ENCODE data around the gene KDM8.
"Not testable (repeated sequence)": the region's sequence is repeated elsewhere in the genome, so short reads cannot be mapped to it uniquely, and the experiment has no call there.

Gene KDM8

DNA sequence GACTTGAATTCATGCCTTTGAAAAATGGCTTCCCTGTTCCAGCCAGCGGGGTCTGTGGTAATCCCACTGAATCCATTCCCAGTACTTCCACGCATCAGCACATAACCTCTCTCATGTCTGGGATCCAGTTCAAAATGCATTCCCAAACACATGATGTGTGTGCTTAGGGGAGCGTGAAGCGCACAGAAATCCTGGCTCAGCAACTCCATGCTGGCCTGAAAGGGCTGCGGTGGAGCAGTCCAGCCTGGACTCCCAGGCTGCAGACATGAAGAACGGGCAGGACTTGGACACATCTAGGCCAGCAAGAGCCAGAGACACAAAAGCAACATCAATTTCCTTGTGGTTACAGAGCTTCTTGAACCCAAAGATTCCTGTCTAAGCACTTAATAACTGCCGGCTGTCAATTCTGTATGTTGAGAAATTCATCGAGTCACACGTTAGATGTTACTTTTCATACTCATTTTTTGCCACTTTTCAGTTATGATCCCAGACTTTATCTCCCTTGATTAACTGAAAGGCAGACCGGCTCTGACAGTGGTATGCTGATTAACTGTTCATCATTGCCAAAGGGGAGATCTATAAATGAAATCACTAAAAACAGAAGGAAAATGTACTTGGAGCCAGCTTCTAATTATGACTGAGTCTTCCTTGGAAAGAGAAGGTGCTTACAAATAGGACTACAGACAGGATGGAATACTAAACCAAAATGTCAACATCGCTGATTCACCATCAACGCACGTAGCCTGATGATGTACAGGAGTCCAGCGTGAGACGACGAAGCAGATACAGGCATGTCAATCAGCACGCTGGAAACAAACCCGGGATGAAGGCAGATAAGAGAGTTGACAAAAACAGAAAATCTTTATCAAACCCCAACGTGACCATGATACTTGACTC lies 42.2 kb downstream of the KDM8 start:
- Histone ChIP-seq H3K4me3 (ENCODE audit: extremely low read depth, insufficient read depth, low read length, poor library complexity, severe bottlenecking) (no peak overlapping the region), H3K27ac (ENCODE audit: low read depth, low read length, severe bottlenecking) (peak overlapping the region; percentile 13), H3K9me3 (ENCODE audit: control insufficient read depth, low read length) (no peaks in the 10 kb centered on the region), H3K4me1 (ENCODE audit: control insufficient read depth, insufficient read depth, low read length, poor library complexity, severe bottlenecking) (peaks cover 22% of the 10 kb centered on the region), H3K36me3 (ENCODE audit: control insufficient read depth, insufficient read depth, low read length) (no peaks in the 10 kb centered on the region)
- WGBS, 2 experiments (ENCODE audit: insufficient coverage in 2 of 2), result 93 to 95% methylated on average over 16 to 18 of the region's 19 CpGs

DNA sequence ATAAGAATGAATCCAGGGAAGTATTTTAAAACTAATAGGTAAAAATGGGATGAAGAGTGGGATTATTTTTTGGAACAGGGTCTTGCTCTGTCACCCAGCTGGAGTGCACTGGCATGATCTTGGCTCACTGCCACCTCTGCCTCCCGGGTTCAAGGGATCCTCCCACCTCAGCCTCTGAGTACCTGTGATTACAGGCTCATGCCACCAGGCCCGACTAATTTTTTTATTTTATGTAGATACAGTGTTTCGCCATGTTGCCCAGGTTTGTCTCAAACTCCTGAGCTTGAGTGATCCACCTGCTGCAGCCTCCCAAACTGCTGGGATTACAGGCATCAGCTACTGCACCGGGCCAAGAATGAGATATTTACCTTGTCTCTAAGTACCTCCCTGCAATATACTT lies 43.1 kb downstream of the KDM8 start:
- peaks cover 18% of the 10 kb centered on the region for H3K4me1 ChIP-seq (ENCODE audit: control insufficient read depth, insufficient read depth, low read length, poor library complexity, severe bottlenecking)
- no peaks in the 10 kb centered on the region for H3K9me3 ChIP-seq (ENCODE audit: control insufficient read depth, low read length)
- no peak overlapping the region for H3K4me3 ChIP-seq (ENCODE audit: extremely low read depth, insufficient read depth, low read length, poor library complexity, severe bottlenecking)
- 90% methylated on average over 3 of the region's 4 CpGs; no CpG with 5 or more reads in 1 of the 2 experiments for WGBS, 2 experiments (ENCODE audit: insufficient coverage in 2 of 2)
- no peak overlapping the region for H3K27ac ChIP-seq (ENCODE audit: low read depth, low read length, severe bottlenecking)
- H3K36me3 ChIP-seq (ENCODE audit: control insufficient read depth, insufficient read depth, low read length), result no peaks in the 10 kb centered on the region

DNA sequence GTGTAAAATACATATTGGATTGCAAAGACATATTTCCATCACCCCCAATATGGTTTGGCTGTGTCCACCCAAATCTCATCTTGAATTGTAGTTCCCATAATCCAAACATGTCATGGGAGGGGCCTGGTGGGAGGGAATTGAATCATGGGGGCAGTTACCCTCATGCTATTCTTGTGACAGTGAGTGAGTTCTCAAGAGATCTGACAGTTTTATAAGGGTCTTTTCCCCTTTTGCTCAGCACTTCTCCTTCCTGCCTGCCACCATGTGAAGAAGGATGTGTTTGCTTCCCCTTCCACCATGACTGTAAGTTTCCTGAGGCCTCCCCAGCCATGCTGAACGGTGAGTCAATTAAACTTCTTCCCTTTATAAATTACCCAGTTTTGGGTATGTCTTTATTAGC lies 43.8 kb downstream of the KDM8 start:
- not testable (repeated sequence) for H3K4me3 ChIP-seq (ENCODE audit: extremely low read depth, insufficient read depth, low read length, poor library complexity, severe bottlenecking); H3K9me3 ChIP-seq (ENCODE audit: control insufficient read depth, low read length); H3K27ac ChIP-seq (ENCODE audit: low read depth, low read length, severe bottlenecking); H3K36me3 ChIP-seq (ENCODE audit: control insufficient read depth, insufficient read depth, low read length)
- no CpG with 5 or more reads among the region's 1 CpG for WGBS, 2 experiments (ENCODE audit: insufficient coverage in 2 of 2)
- peaks cover 12% of the 10 kb centered on the region for H3K4me1 ChIP-seq (ENCODE audit: control insufficient read depth, insufficient read depth, low read length, poor library complexity, severe bottlenecking)

DNA sequence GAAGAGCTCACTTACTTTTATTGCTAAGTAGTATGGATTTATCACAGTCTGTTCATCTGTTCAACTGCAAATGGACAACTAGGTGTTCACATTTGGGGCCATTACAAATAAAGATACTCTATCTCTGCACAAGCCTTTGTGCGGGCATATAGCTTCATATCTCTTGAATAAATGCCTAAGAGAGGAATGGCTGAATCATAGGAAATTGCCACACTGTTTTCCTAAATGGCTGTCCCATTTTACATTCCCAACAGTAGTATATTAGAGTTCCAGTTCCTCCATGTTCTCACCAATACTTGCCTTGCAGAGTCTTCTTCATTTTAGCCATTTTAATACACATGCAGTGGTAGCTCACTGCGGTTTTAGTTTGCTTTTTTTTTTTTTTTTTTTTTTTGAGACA lies 44.7 kb downstream of the KDM8 start:
- Histone ChIP-seq H3K36me3 (ENCODE audit: control insufficient read depth, insufficient read depth, low read length) (no peaks in the 10 kb centered on the region), H3K27ac (ENCODE audit: low read depth, low read length, severe bottlenecking) (no peak overlapping the region), H3K4me1 (ENCODE audit: control insufficient read depth, insufficient read depth, low read length, poor library complexity, severe bottlenecking) (peaks cover 5% of the 10 kb centered on the region), H3K4me3 (ENCODE audit: extremely low read depth, insufficient read depth, low read length, poor library complexity, severe bottlenecking) (no peak overlapping the region), H3K9me3 (ENCODE audit: control insufficient read depth, low read length) (no peaks in the 10 kb centered on the region)
- 72% methylated on average over 2 of the region's 2 CpGs; no CpG with 5 or more reads in 1 of the 2 experiments for WGBS, 2 experiments (ENCODE audit: insufficient coverage in 2 of 2)

GRCh38 chr16:27248886-27249285 lies 45.6 kb downstream of the KDM8 start:
- H3K9me3 ChIP-seq (ENCODE audit: control insufficient read depth, low read length); H3K36me3 ChIP-seq (ENCODE audit: control insufficient read depth, insufficient read depth, low read length); H3K4me3 ChIP-seq (ENCODE audit: extremely low read depth, insufficient read depth, low read length, poor library complexity, severe bottlenecking); H3K27ac ChIP-seq (ENCODE audit: low read depth, low read length, severe bottlenecking): not testable (repeated sequence)
- H3K4me1 ChIP-seq (ENCODE audit: control insufficient read depth, insufficient read depth, low read length, poor library complexity, severe bottlenecking), result peaks cover 10% of the 10 kb centered on the region
- 96 to 100% methylated on average over 2 of the region's 4 CpGs for WGBS, 2 experiments (ENCODE audit: insufficient coverage in 2 of 2)

DNA sequence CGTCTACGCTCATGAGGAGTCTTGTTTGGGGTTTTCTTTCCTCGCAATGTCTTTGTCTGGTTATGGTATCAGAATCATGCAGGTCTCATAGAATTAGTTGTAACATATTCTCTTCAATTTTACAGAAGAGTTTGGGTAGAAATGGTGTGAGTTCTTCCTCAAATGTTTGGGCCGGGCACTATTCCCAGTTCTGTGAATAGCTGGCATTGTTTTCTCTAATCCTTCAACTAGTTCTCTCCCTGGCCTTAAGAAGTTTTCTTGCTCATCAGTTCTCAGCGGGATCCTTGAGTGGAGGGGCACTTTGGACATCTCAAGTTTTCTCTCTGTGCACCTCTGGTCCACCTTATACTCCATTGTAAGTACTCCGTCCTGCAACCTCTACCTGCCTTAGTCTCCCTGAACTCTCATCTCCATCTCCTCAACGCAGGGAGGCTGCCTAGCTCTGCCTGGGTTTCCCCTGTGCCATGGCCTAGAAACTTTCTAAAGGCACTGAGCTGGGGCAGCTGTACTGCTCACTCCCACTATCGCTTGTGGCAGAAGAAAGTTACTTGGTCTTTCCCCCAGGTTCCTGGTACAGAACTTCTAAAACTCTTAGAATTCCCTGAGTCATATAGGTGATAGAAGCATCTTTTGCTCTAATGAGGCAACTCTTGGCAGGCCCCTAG lies 48.3 kb downstream of the KDM8 start:
- Histone ChIP-seq H3K9me3 (ENCODE audit: control insufficient read depth, low read length) (no peaks in the 10 kb centered on the region), H3K4me3 (ENCODE audit: extremely low read depth, insufficient read depth, low read length, poor library complexity, severe bottlenecking) (no peak overlapping the region), H3K36me3 (ENCODE audit: control insufficient read depth, insufficient read depth, low read length) (no peaks in the 10 kb centered on the region), H3K4me1 (ENCODE audit: control insufficient read depth, insufficient read depth, low read length, poor library complexity, severe bottlenecking) (peaks cover 15% of the 10 kb centered on the region), H3K27ac (ENCODE audit: low read depth, low read length, severe bottlenecking) (no peak overlapping the region)
- WGBS, 2 experiments (ENCODE audit: insufficient coverage in 2 of 2), result 84 to 97% methylated on average over 3 to 5 of the region's 8 CpGs

- WGBS, 2 experiments (ENCODE audit: insufficient coverage in 2 of 2), result 96 to 100% methylated on average over 3 of the region's 6 CpGs
- Histone ChIP-seq H3K4me3 (ENCODE audit: extremely low read depth, insufficient read depth, low read length, poor library complexity, severe bottlenecking) (no peak overlapping the region), H3K27ac (ENCODE audit: low read depth, low read length, severe bottlenecking) (no peak overlapping the region), H3K9me3 (ENCODE audit: control insufficient read depth, low read length) (no peaks in the 10 kb centered on the region), H3K4me1 (ENCODE audit: control insufficient read depth, insufficient read depth, low read length, poor library complexity, severe bottlenecking) (peaks cover 17% of the 10 kb centered on the region), H3K36me3 (ENCODE audit: control insufficient read depth, insufficient read depth, low read length) (no peaks in the 10 kb centered on the region)
Measured at GRCh38 chr16:27252206-27252585, 48.9 kb downstream of the KDM8 start.

DNA sequence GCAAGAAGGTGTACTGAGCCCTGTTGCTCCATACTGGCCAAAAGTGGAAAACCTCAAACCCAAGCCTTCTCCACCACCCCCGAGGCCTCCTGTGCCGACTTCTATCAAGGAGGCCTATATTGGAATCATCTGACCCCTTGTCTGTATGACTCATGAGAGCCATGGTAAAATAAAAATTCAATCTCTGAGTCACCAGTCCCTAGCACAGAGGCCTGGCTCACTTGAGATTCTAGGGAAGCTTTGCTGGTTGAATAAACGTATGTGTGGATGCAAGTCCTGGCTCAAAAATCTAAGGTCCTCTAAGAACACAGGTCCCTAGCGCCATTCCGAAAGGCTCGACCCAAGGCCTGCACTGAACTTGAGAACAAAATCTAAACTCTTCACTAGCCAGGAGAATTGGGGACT lies 50.2 kb downstream of the KDM8 start:
- H3K4me3 ChIP-seq (ENCODE audit: extremely low read depth, insufficient read depth, low read length, poor library complexity, severe bottlenecking), result no peak overlapping the region
- peaks cover 25% of the 10 kb centered on the region for H3K4me1 ChIP-seq (ENCODE audit: control insufficient read depth, insufficient read depth, low read length, poor library complexity, severe bottlenecking)
- WGBS, 2 experiments (ENCODE audit: insufficient coverage in 2 of 2), result 95 to 96% methylated on average over 4 to 5 of the region's 6 CpGs
- peak overlapping the region; percentile 2 for H3K27ac ChIP-seq (ENCODE audit: low read depth, low read length, severe bottlenecking)
- no peaks in the 10 kb centered on the region for H3K36me3 ChIP-seq (ENCODE audit: control insufficient read depth, insufficient read depth, low read length)
- no peaks in the 10 kb centered on the region for H3K9me3 ChIP-seq (ENCODE audit: control insufficient read depth, low read length)

DNA sequence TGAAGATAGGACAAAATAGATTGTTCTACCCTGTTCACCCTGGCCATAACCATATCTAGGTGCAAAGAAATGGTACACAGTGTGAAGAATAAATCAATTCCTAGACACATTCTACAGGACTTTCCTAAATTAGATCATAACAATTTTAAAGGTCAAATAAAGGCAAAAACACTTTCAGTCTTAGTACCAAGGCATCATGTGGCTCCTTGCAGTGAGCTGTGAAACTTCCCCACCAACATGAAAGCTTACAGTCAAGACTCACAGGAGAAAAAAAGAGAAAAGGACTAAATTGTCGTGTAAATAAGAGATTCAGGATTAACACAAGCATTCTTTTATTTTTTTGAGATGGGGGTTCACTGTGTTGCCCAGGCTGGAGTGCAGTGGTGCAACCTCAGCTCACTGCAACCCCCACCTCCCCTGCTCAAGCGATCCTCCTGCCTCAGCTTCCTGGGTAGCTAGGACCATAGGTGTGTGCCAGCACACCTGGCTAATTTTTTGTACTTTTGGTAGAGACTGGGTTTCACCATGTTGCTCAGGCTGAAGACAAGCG lies 51.0 kb downstream of the KDM8 start:
- H3K4me1 ChIP-seq (ENCODE audit: control insufficient read depth, insufficient read depth, low read length, poor library complexity, severe bottlenecking), result peaks cover 25% of the 10 kb centered on the region
- 100% methylated on average over 1 of the region's 3 CpGs; no CpG with 5 or more reads in 1 of the 2 experiments for WGBS, 2 experiments (ENCODE audit: insufficient coverage in 2 of 2)
- no peaks in the 10 kb centered on the region for H3K9me3 ChIP-seq (ENCODE audit: control insufficient read depth, low read length)
- no peaks in the 10 kb centered on the region for H3K36me3 ChIP-seq (ENCODE audit: control insufficient read depth, insufficient read depth, low read length)
- no peak overlapping the region for H3K4me3 ChIP-seq (ENCODE audit: extremely low read depth, insufficient read depth, low read length, poor library complexity, severe bottlenecking)
- H3K27ac ChIP-seq (ENCODE audit: low read depth, low read length, severe bottlenecking), result no peak overlapping the region

GRCh38 chr16:27256861-27257260 lies 53.5 kb downstream of the KDM8 start:
- Histone ChIP-seq H3K36me3 (ENCODE audit: control insufficient read depth, insufficient read depth, low read length) (no peaks in the 10 kb centered on the region), H3K9me3 (ENCODE audit: control insufficient read depth, low read length) (no peaks in the 10 kb centered on the region), H3K27ac (ENCODE audit: low read depth, low read length, severe bottlenecking) (no peak overlapping the region), H3K4me3 (ENCODE audit: extremely low read depth, insufficient read depth, low read length, poor library complexity, severe bottlenecking) (no peak overlapping the region), H3K4me1 (ENCODE audit: control insufficient read depth, insufficient read depth, low read length, poor library complexity, severe bottlenecking) (peaks cover 25% of the 10 kb centered on the region)
- WGBS, 2 experiments (ENCODE audit: insufficient coverage in 2 of 2), result 100% methylated on average over 2 to 3 of the region's 3 CpGs

Measured in mesodermal cell (in vitro differentiated cells).